ENCODE results near the gene FBXW8.

DNA sequence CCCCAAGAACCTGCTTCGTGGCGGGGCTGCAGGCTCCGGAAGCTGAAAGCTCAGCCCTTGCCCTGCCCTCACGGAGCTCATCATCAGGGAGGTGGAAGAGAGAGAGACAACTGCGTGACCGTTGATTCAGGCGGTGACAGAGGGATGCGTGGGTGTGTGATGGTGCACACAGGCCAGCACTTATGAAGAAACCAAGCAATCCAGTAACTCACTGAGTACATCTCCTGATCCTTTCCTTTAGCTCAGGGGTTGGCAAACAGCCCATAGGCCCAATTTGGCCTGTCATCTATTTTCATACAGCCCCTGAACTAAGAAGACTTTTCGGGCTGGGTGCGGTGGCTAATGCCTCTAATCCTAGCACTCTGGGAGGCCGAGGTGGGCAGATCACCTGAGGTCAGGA lies 138.5 kb downstream of the FBXW8 start:
- TF ChIP-seq POLR2A (IDR thresholded peaks at IDR 0.05; ENCODE audit: low read depth, low read length) (no peak), POLR2AphosphoS5 (IDR thresholded peaks at IDR 0.05; ENCODE audit: low read depth, low read length) (no peak), TAF1 (IDR thresholded peaks at IDR 0.05; ENCODE audit: low read depth, low read length) (no peak)
